BLaER1 (cell line): Measurements from ENCODE around the gene DPM2.

Experiments used
- H3K27ac ChIP-seq: shearing (Covaris generic); formaldehyde crosslinking; 2 replicates; pipeline ENCODE4 v1.8.1; 2022
- H3K27me3 ChIP-seq: shearing (Covaris generic); formaldehyde crosslinking; 2 replicates; pipeline ENCODE4 v1.8.1; 2022
- H3K36me3 ChIP-seq: shearing (Covaris generic); formaldehyde crosslinking; 2 replicates; pipeline ENCODE4 v1.8.1; 2022
- H3K4me1 ChIP-seq: shearing (Covaris generic); formaldehyde crosslinking; 2 replicates; pipeline ENCODE4 v1.8.1; 2022
- H3K4me2 ChIP-seq: shearing (Covaris generic); formaldehyde crosslinking; 2 replicates; pipeline ENCODE4 v1.8.1; 2022
- H3K4me3 ChIP-seq: shearing (Covaris generic); formaldehyde crosslinking; 2 replicates; pipeline ENCODE4 v1.8.1; 2022
- H3K9ac ChIP-seq: shearing (Covaris generic); formaldehyde crosslinking; 2 replicates; pipeline ENCODE4 v1.8.1; 2022
- H3K9me3 ChIP-seq: shearing (Covaris generic); formaldehyde crosslinking; 2 replicates; pipeline ENCODE4 v1.8.1; 2022
- H4K20me1 ChIP-seq: shearing (Covaris generic); formaldehyde crosslinking; 2 replicates; pipeline ENCODE4 v1.8.1; 2022
- Cebpa-rat ChIP-seq: shearing (Covaris generic); IDR thresholded peaks from 2 replicates; pipeline ENCODE4 v1.8.1; 2022

Gene DPM2

DNA sequence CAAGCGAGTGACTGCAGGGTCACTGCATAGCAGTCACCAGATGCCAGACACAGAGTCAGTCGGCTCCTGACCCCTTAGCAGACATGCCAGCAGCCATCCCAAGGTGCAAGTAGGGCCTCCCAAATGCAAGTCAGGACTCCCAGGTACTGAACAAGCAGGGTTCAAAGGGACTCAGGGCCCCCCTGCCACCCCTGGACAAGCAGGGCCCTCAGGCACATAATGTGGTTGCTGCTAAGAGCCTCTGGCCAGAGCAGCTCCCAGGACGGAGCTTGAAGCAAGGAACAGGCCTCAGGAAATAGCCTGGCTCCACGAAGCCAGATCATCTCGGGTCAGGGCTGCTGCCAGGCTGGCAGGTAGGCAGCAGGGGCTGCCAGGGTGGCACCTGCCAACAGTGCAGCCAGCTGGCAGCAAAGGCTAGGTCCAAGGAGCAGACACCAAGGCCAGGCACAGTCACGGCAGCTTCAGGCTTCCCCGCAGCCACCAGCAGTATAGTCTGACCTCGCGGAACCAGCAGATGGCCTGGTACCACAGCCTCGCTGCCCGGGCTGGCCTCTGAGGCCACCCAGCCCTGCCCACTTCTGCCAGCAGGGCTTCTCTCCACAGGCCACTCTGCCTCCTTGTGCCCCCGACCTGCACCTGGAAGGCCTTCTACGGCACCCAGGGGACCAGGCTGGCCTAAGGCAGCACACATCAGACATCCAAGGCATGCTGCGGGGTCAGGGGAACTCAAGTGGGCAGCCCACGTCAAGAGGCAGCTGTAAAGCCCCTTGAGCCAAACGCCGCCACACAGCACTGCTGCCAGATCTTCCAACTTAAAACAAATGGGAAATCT is 35.7 kb upstream of the DPM2 start:
- Histone ChIP-seq H3K4me2 (peak overlapping the region; percentile 67), H3K9ac (peak overlapping the region; percentile 48), H3K4me1 (peaks cover 96% of the 10 kb centered on the region)

DNA sequence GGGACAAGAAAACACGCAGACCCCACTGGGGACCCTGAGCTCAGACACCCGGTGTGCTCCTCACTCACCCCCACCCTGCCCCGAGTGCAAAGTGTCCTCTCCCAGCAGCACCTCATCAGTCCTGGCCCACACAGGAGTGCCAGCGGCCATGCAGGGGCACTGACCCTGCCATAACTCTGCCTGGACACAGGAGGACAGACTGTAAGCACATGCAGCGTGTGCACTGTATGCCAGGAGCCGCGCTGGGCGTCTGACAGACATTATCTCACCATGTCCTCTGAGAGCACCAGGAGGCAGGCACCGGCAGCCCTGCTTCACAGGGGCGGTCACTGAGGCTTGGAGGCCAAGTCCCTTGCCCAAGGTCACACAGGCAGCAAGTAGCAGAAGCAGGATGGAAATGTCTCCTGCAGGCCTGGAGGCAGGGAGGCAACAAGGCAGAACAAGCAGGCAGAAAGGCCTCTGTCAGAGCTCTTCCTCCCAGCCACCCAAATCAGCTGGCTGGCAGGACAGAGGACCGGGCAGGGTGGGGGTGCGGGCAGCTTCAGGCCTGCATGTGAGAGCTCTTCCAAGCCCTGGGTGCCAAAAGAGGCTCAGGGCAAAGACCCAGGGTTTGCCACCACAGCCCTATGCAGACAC is 34.7 kb upstream of the DPM2 start:
- Histone ChIP-seq H3K4me3 (no peak overlapping the region), H4K20me1 (peaks cover 100% of the 10 kb centered on the region), H3K9me3 (no peaks in the 10 kb centered on the region), H3K36me3 (no peaks in the 10 kb centered on the region), H3K4me2 (peak overlapping the region; percentile 77), H3K27ac (peak overlapping the region; percentile 28; the same call in 1 of the 2 replicates), H3K4me1 (peaks cover 96% of the 10 kb centered on the region), H3K27me3 (no peaks in the 10 kb centered on the region), H3K9ac (peak overlapping the region; percentile 43; the same call in 1 of the 2 replicates)
- TF ChIP-seq Cebpa-rat: no peak

More for the DNA sequence above, 35.7 kb upstream of the DPM2 start:
- peak overlapping the region; percentile 6; the same call in 1 of the 2 replicates for H3K27ac ChIP-seq
- H4K20me1 ChIP-seq: peaks cover 100% of the 10 kb centered on the region
- TF ChIP-seq Cebpa-rat: no peak
- H3K36me3 ChIP-seq: no peaks in the 10 kb centered on the region
- no peaks in the 10 kb centered on the region for H3K9me3 ChIP-seq
- H3K4me3 ChIP-seq: no peak overlapping the region
- no peaks in the 10 kb centered on the region for H3K27me3 ChIP-seq

- H3K36me3 ChIP-seq: no peaks in the 10 kb centered on the region
- H3K27ac ChIP-seq: peak overlapping the region; percentile 46
- peaks cover 100% of the 10 kb centered on the region for H4K20me1 ChIP-seq
- H3K27me3 ChIP-seq: no peaks in the 10 kb centered on the region
- H3K4me2 ChIP-seq: peak overlapping the region; percentile 77
- H3K9ac ChIP-seq: peak overlapping the region; percentile 43
- peaks cover 98% of the 10 kb centered on the region for H3K4me1 ChIP-seq
- TF ChIP-seq Cebpa-rat: no peak
- H3K4me3 ChIP-seq: no peak overlapping the region
- no peaks in the 10 kb centered on the region for H3K9me3 ChIP-seq
Measured at GRCh38 chr9:127971357-127972235, 33.9 kb upstream of the DPM2 start.

GRCh38 chr9:127970401-127971313 is 33.0 kb upstream of the DPM2 start:
- H3K9ac ChIP-seq: peak overlapping the region; percentile 38; the same call in 1 of the 2 replicates
- no peaks in the 10 kb centered on the region for H3K27me3 ChIP-seq
- no peak for TF ChIP-seq Cebpa-rat
- H4K20me1 ChIP-seq: peaks cover 100% of the 10 kb centered on the region
- H3K9me3 ChIP-seq: no peaks in the 10 kb centered on the region
- H3K4me3 ChIP-seq: no peak overlapping the region; the same call in 1 of the 2 replicates
- no peaks in the 10 kb centered on the region for H3K36me3 ChIP-seq
- H3K4me1 ChIP-seq: peaks cover 98% of the 10 kb centered on the region
- peak overlapping the region; percentile 77 for H3K4me2 ChIP-seq
- peak overlapping the region; percentile 46; the same call in 1 of the 2 replicates for H3K27ac ChIP-seq

DNA sequence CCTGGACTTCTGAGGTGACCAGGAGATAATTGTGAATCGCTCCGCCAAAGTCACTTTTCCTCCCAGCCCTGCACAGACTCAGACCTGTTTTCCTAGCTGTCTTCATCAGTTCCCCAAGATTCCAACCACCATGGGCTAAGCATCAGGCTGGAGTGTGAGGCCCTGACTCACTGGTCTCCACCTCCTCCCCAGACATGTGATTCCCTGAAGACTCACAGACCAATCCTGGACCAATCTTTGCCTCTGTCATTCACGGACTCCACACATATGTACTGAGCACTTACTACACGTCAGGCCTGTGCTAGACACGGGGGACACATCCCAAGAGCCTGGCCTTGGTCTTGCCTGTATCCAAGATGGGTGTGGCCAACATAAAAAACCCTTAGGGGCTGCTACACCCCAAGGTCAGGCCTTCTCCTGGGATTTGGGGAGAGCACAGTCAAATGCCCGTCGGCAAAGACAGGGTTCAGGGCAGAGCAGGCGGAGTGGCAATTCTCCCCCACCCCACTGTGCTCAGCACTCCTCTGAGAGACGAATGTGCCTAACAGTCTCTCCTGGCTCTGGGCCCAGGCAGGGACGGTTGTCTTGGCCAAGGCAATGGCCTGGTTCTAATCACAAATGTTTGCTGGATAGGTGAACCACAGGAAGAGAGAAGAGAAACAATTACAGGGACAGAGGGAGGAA is 31.2 kb upstream of the DPM2 start:
- H3K36me3 ChIP-seq: no peaks in the 10 kb centered on the region
- H4K20me1 ChIP-seq: peaks cover 100% of the 10 kb centered on the region
- no peak for TF ChIP-seq Cebpa-rat
- peak overlapping the region; percentile 22; the same call in 1 of the 2 replicates for H3K4me2 ChIP-seq
- H3K9me3 ChIP-seq: no peaks in the 10 kb centered on the region
- no peak overlapping the region for H3K9ac ChIP-seq
- H3K27ac ChIP-seq: no peak overlapping the region
- no peak overlapping the region for H3K4me3 ChIP-seq
- peaks cover 92% of the 10 kb centered on the region for H3K4me1 ChIP-seq
- H3K27me3 ChIP-seq: no peaks in the 10 kb centered on the region

DNA sequence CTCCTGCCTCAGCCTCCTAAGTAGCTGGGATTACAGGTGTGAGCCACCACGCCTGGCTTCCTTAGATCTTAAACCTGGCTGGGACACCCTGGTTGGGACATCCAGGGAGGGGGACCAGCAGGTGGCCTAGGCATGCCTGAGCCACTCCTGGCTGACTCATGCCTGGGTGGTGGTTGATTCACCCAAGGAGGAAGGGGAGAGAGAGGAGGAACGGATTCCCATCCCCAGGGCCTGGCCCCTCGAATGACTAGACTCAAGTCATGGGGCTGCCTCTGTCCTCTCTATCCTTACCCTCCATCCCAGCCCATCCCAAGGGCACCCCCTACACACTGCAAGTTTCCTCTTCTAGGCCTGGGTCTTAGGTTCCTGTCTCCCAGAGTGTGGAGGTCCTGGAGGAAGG is 30.4 kb upstream of the DPM2 start:
- no peak overlapping the region for H3K4me3 ChIP-seq
- H4K20me1 ChIP-seq: peaks cover 100% of the 10 kb centered on the region
- H3K36me3 ChIP-seq: no peaks in the 10 kb centered on the region
- no peaks in the 10 kb centered on the region for H3K27me3 ChIP-seq
- no peaks in the 10 kb centered on the region for H3K9me3 ChIP-seq
- no peak overlapping the region for H3K27ac ChIP-seq
- H3K9ac ChIP-seq: no peak overlapping the region
- no peak for TF ChIP-seq Cebpa-rat
- peaks cover 84% of the 10 kb centered on the region for H3K4me1 ChIP-seq
- peak overlapping the region; percentile 24; the same call in 1 of the 2 replicates for H3K4me2 ChIP-seq

DNA sequence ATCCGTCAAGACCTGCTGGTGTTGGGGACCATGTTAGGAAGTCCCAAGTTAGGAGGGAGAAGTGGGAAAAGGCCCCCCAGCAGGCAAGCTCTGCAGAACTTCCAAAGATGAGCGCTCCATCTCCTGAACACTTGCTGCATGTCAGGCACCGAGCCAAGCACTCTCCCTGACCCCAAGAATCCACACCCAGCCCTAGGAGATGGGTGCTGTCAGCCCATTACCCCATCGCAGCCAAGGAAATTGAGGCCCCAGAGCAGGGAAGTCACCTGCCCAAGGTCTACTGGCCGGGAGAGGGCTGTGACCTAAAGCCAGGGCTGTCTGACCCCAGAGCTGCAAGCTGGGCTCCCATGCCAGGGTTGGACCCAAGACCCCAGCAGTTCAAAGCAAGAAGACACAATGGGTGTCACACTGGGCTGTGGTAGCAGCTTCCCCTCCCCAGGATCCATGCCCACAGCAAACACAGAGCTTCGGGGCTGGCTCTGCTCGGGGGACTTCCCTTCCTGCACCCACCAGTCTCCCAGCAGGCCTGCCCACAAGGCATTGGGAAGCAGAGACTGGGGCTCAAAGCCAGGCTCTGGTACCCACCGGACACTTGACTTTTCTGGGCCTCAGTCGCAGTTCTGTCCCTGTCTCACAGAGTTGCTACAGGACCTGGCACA is 29.6 kb upstream of the DPM2 start:
- H3K4me1 ChIP-seq: peaks cover 77% of the 10 kb centered on the region
- H3K36me3 ChIP-seq: no peaks in the 10 kb centered on the region
- H4K20me1 ChIP-seq: peaks cover 100% of the 10 kb centered on the region

More for the DNA sequence above, 29.6 kb upstream of the DPM2 start:
- no peak overlapping the region for H3K4me3 ChIP-seq
- H3K9me3 ChIP-seq: no peaks in the 10 kb centered on the region
- no peak for TF ChIP-seq Cebpa-rat
- peak overlapping the region; percentile 61 for H3K4me2 ChIP-seq
- no peak overlapping the region; the same call in 1 of the 2 replicates for H3K27ac ChIP-seq
- peak overlapping the region; percentile 1; the same call in 1 of the 2 replicates for H3K9ac ChIP-seq
- no peaks in the 10 kb centered on the region for H3K27me3 ChIP-seq
